ENCODE measurements around the gene NRTN. TPM values are rescaled to one million over a fixed set of nuclear protein-coding genes. Genes with fewer than 3 reads are reported as not detected.
"Not testable (repeated sequence)": the region's sequence is repeated elsewhere in the genome, so short reads cannot be mapped to it uniquely, and the experiment has no call there.

Gene NRTN
- total RNA-seq, 2 donors from 2014 or later = 20.9 to 33.7 TPM

DNA sequence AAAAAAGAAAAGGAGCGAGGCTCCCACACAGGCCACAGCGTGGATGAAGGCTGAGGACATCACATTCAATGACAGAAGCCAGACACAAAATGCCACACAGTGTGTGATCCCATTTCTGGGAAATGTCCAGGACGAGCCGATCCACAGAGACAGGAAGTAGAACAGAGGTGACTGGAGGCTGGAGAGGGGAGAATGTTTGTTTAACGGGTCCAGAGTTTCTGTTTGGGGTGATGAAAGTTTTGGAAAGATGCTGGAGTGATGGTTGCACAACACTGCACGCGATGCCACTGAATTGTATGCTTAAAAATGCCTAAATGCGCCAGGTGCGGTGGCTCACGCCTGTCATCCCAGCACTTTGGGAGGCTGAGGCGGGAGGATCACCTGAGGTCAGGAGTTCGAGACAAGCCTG lies 66.1 kb downstream of the NRTN start:
- Histone ChIP-seq H3K36me3 (no peaks in the 10 kb centered on the region), H3K9me3 (no peaks in the 10 kb centered on the region), H3K4me3 (no peak overlapping the region), H3K27ac (no peak overlapping the region), H3K4me1 (no peaks in the 10 kb centered on the region), H3K27me3 (no peaks in the 10 kb centered on the region)
- no peak for TF ChIP-seq CTCF (IDR thresholded peaks at IDR 0.05)
- no peak for DNase-seq (ENCODE audit: low spot score)

DNA sequence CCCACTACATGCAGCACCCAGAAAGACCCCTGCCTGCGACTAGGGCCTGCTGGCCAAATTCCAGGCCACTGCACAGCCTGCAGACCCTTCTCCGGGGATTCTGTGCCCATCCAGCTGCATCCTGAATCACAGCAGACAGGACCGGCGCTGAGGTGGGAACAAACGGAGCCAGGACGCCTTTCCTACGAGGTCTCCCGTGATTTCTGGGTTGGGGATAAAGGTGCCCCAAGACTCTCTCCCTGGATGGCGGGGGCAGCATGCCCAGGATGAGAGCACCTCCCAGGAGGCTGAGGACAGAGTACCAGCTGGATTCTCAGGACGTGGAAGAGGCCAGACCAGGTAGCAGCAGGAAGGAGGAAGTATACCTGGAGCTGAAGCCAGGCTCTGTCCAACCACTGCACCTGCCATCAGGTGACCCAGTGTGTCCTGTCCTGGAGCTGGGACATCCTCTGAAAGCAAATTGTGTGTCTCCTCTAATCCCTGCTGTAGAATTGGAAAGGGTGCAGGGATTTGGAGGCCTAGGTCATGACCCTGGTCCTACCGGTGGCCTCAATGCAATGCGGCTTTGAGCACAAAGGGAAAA lies 68.8 kb downstream of the NRTN start:
- H3K4me1 ChIP-seq = no peaks in the 10 kb centered on the region
- H3K36me3 ChIP-seq = no peaks in the 10 kb centered on the region
- H3K9me3 ChIP-seq = no peaks in the 10 kb centered on the region
- H3K27me3 ChIP-seq = no peaks in the 10 kb centered on the region
- H3K27ac ChIP-seq = no peak overlapping the region
- no peak overlapping the region for H3K4me3 ChIP-seq
- no peak for TF ChIP-seq CTCF (IDR thresholded peaks at IDR 0.05)
- no peak for DNase-seq (ENCODE audit: low spot score)

- not testable (repeated sequence) for H3K36me3 ChIP-seq; H3K4me3 ChIP-seq; H3K27me3 ChIP-seq; H3K27ac ChIP-seq; H3K4me1 ChIP-seq; H3K9me3 ChIP-seq; DNase-seq (ENCODE audit: low spot score)
Measured at GRCh38 chr19:5874496-5874895, 69.6 kb downstream of the NRTN start.

- Histone ChIP-seq H3K27me3 (no peaks in the 10 kb centered on the region), H3K4me1 (peaks cover 0 to 11% of the 10 kb centered on the region in 2 donors), H3K9me3 (no peaks in the 10 kb centered on the region), H3K4me3 (no peak overlapping the region), H3K36me3 (no peaks in the 10 kb centered on the region), H3K27ac (no peak overlapping the region)
- no peak for DNase-seq (ENCODE audit: low spot score)
- no peak for TF ChIP-seq CTCF (IDR thresholded peaks at IDR 0.05)
Measured at GRCh38 chr19:5877427-5877826, 72.6 kb downstream of the NRTN start.

DNA sequence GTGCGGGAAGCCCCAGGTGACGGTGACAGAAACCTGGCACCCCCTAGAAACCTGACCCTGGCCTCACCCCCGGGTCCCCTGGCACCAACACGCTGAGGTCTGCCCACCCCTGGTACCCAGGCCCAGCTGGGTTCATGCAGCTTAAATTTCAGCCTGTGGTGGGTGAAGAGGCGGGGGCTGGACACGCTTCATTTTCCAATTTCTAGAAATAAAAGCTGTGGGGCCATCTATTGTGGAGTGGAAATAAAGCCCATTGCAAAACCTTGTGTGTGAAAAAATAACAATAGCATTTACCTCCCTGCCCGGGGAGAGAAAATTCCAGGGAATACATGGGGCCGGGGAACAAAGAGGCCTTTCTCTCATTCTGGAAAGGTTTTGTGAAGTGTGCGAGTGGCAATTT lies 73.0 kb downstream of the NRTN start:
- H3K27ac ChIP-seq = no peak overlapping the region
- peaks cover 0 to 11% of the 10 kb centered on the region in 2 donors for H3K4me1 ChIP-seq

More for the DNA sequence above, 73.0 kb downstream of the NRTN start:
- TF ChIP-seq CTCF (IDR thresholded peaks at IDR 0.05) = no peak
- H3K9me3 ChIP-seq = no peaks in the 10 kb centered on the region
- no peaks in the 10 kb centered on the region for H3K27me3 ChIP-seq
- no peaks in the 10 kb centered on the region for H3K36me3 ChIP-seq
- no peak overlapping the region for H3K4me3 ChIP-seq
- no peak for DNase-seq (ENCODE audit: low spot score)

Other genes starting within 250 kb of the NRTN start
- under 1 TPM in 1 of 2 donors, not detected in 1; 0.59 TPM for gene TINCR, start 237.1 kb upstream of the NRTN start, total RNA-seq
- 10 to 100 TPM; 16.1 to 26.6 TPM for gene SAFB2, start 182.3 kb upstream of the NRTN start, total RNA-seq
- gene SAFB, start 182.0 kb upstream of the NRTN start, total RNA-seq = 10 to 100 TPM; 31.9 to 32.7 TPM
- 10 to 100 TPM; 87.7 to 98.8 TPM for gene MICOS13, start 124.6 kb upstream of the NRTN start, total RNA-seq
- gene HSD11B1L, start 124.0 kb upstream of the NRTN start, total RNA-seq = 10 to 100 TPM; 10.3 to 12.6 TPM
- gene RPL36, start 114.8 kb upstream of the NRTN start, total RNA-seq = 100 to 1,000 TPM; 222 to 483 TPM
- gene LONP1, start 84.9 kb upstream of the NRTN start, total RNA-seq = 10 to 100 TPM; 65.0 to 65.4 TPM
- gene CATSPERD, start 84.4 kb upstream of the NRTN start, total RNA-seq = not detected
- gene PRR22, start 20.3 kb upstream of the NRTN start, total RNA-seq = under 1 TPM; 0.67 to 0.83 TPM
- gene DUS3L, start 13.9 kb upstream of the NRTN start, total RNA-seq = 10 to 100 TPM; 12.1 to 24.8 TPM
- gene FUT6, start 34.6 kb downstream of the NRTN start, total RNA-seq = not detected
- not detected for gene FUT3, start 46.4 kb downstream of the NRTN start, total RNA-seq
- not detected for gene FUT5, start 65.5 kb downstream of the NRTN start, total RNA-seq
- 100 to 1,000 TPM; 368 to 648 TPM for gene NDUFA11, start 98.7 kb downstream of the NRTN start, total RNA-seq
- 1 to 10 TPM; 2.6 to 4.1 TPM for gene VMAC, start 99.8 kb downstream of the NRTN start, total RNA-seq
- gene CAPS, start 109.2 kb downstream of the NRTN start, total RNA-seq = 1 to 10 TPM; 4.5 to 7.3 TPM
- 10 to 100 TPM; 53.6 to 54.7 TPM for gene RANBP3, start 173.1 kb downstream of the NRTN start, total RNA-seq

All from right atrium auricular region (tissue), 2 donors.